Motor neuron (in vitro differentiated cells): ENCODE results near the gene MUC6. TPM values are rescaled to one million over a fixed set of nuclear protein-coding genes. Genes with fewer than 3 reads are reported as not detected.

Experiments used
- ATAC-seq, 8 experiments: fragments of 200-7000 bp; cut with Tn5 transposase; replicated peaks in 6 of 8; 2 replicates each; pipeline ENCODE4 v1.8.0; 2021; ENCODE audit warnings: mild to moderate bottlenecking in 8 of 8, moderate library complexity in 8 of 8
- H3K27ac ChIP-seq, 2 donors: fragments of 250-450 bp; sonication (Bioruptor Pico); 2 replicates each; pipeline ENCODE4 v1.9.0; 2021; ENCODE audit warnings: antibody characterized with exemption in 2 of 2, mild to moderate bottlenecking in 2 of 2, moderate library complexity in 1 of 2
- H3K4me1 ChIP-seq, 2 donors: fragments of 250-450 bp; sonication (Bioruptor Pico); replicated peaks in 1 of 2; 2 replicates each; pipeline ENCODE4 v1.6.1; 2021; ENCODE audit warnings: antibody characterized with exemption in 2 of 2, mild to moderate bottlenecking in 2 of 2, moderate library complexity in 1 of 2
- H3K4me3 ChIP-seq, 5 donors: fragments of 250-450 bp; sonication (Bioruptor Pico); 2 replicates each; pipeline ENCODE4 v1.9.0; 2021; ENCODE audit warnings: antibody characterized with exemption in 5 of 5, mild to moderate bottlenecking in 5 of 5, moderate library complexity in 4 of 5
- WGBS, 10 experiments: fragments of 450-650 bp; shearing (Covaris generic); methylation state at CpG; one replicate each; pipeline ENCODE4 v1.0.0; 2022; 5-methylcytosine and 5-hydroxymethylcytosine counted together
- in situ Hi-C, 9 experiments: fragments of 400-800 bp; cut with MboI; loops; one replicate each; pipeline ENCODE4 v1.15.0; 2021; ENCODE audit warnings: low sequenced_read_pairs in 9 of 9, low pct_unique_long_range_greater_than_20kb in 2 of 9; ENCODE audit not compliant: unreplicated experiment in 9 of 9
- total RNA-seq, 8 experiments: library from RNA; unstranded; fragments of 300-600 nt; gene quantifications; 2 replicates each; pipeline versions ENCODE4 v1.2.3 to v1.2.4, GENCODE V29; 2022

The MUC6 gene
- total RNA-seq, 8 experiments from 2014 or later: under 0.01 to 1.9 (median 0.82) TPM

GRCh38 chr11:1067812-1068496 lies 31.4 kb upstream of the MUC6 start:
- in situ Hi-C loops: no loop called here
- WGBS, 10 experiments: 43 to 90% (median 78%) methylated on average over 2 to 8 of the region's 8 CpGs
- no peak overlapping the region for H3K4me3 ChIP-seq
- H3K27ac ChIP-seq: no peak overlapping the region
- H3K4me1 ChIP-seq: no peaks in the 10 kb centered on the region
- ATAC-seq: peak in 6 of 8 experiments; percentile 36 to 73 (median 53)

- no peak overlapping the region for H3K27ac ChIP-seq
- peak in 5 of 8 experiments; percentile 7 to 41 (median 37) for ATAC-seq
- 40 to 100% (median 71%) methylated on average over 1 to 3 of the region's 3 CpGs; no CpG with 5 or more reads in 3 of the 10 experiments for WGBS, 10 experiments
Measured at GRCh38 chr11:1064167-1064566, 27.6 kb upstream of the MUC6 start.

GRCh38 chr11:1062075-1062820 lies 25.7 kb upstream of the MUC6 start:
- in situ Hi-C loops: no loop called here
- Histone ChIP-seq H3K27ac (no peak overlapping the region), H3K4me1 (no peaks in the 10 kb centered on the region), H3K4me3 (no peak overlapping the region)
- ATAC-seq: no peak
- WGBS, 10 experiments: 37 to 88% (median 72%) methylated on average over 1 to 8 of the region's 9 CpGs; no CpG with 5 or more reads in 1 of the 10 experiments

More at GRCh38 chr11:1064167-1064566, 27.6 kb upstream of the MUC6 start:
- in situ Hi-C loops: no loop called here
- H3K4me1 ChIP-seq: no peaks in the 10 kb centered on the region
- no peak overlapping the region for H3K4me3 ChIP-seq

DNA sequence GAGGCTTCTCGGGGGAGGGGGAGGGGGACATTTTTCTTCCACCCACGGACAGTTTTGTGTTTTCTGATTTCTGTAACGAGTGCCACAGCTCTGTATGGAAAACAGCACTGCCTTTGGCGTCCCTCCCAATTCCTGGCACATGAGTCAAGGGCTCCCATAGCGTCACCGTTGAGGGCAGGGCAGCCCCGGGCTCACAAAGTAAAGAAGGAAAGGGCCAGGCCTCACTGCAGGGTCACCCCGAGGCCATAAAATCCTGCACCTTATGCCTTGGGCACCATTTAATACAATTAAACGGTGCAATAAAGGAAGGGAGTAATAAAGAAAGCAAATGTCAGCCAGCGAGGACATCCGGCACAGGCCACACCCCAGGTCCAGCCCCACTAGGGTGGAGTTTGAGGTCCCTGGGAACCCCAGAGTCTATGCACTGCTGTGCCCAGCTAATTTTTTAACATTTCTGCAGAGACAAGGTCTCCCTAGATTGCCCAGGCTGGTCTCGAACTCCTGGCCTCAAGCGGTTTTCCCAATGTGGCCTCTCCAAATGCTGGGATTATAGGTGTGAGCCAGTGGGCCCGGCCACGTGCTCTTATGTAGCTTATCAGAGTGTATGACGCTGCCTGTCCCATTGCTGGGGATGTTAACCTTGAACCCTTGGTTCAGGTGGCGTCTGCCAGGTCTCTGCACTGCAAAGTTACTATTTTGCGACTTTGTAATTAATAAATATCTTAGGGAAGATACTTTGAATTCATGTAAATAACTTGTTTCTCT lies 24.5 kb upstream of the MUC6 start:
- H3K27ac ChIP-seq: no peak overlapping the region
- no peak overlapping the region for H3K4me3 ChIP-seq
- in situ Hi-C loops: no loop called here
- peak in 3 of 8 experiments; percentile 91 to 99 (median 99) for ATAC-seq
- H3K4me1 ChIP-seq: no peaks in the 10 kb centered on the region
- 37 to 100% (median 82%) methylated on average over 1 to 12 of the region's 18 CpGs; no CpG with 5 or more reads in 1 of the 10 experiments for WGBS, 10 experiments

GRCh38 chr11:1060410-1060809 lies 23.9 kb upstream of the MUC6 start:
- Histone ChIP-seq H3K4me3 (no peak overlapping the region), H3K27ac (no peak overlapping the region), H3K4me1 (no peaks in the 10 kb centered on the region)
- WGBS, 10 experiments: 60 to 91% (median 90%) methylated on average over 2 to 10 of the region's 16 CpGs; no CpG with 5 or more reads in 5 of the 10 experiments
- no peak for ATAC-seq
- in situ Hi-C loops: no loop called here

DNA sequence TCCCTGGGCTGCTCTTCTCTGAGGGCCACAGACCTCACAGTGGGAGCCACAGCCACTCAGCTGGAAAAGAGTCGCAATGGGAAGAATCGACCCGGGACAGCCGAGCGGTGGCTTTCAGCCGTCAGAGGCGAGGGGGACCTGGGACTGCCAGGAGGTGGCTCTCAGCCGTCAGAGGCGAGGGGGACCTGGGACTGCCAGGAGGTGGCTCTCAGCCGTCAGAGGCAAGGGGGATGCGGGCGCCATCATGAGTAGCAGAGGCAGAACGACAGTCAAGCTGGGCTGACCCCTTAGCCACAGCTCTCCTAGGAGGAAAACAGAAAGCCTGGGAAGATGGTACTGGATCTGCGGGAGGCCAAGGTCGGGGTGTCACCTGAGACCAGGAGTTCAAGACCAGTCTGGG lies 23.2 kb upstream of the MUC6 start:
- no peak overlapping the region for H3K4me3 ChIP-seq
- WGBS, 10 experiments: 10 to 90% (median 74%) methylated on average over 1 to 6 of the region's 15 CpGs; no CpG with 5 or more reads in 3 of the 10 experiments
- in situ Hi-C loops: no loop called here
- H3K4me1 ChIP-seq: peaks cover 2% of the 10 kb centered on the region in 2 donors
- no peak overlapping the region for H3K27ac ChIP-seq
- no peak for ATAC-seq

DNA sequence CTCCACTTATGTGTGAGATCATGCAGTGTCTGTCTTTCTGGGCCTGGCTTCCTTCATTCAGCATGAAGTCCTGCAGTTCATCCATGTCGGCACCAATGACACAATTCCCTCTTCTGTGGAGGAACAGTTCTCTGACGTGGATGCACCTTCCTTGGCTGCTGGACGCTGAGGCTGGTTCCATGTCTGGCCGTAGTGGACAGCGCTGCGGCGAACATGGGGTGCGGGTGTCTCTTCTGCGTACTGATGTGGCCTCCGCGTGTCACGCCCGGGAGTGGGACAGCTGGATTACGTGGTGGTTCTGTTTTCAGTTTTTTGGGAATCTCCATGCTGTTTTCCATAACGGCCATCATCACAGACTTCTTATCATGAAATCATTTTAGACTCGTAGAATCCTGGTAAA lies 21.3 kb upstream of the MUC6 start:
- Histone ChIP-seq H3K27ac (no peak overlapping the region), H3K4me3 (no peak overlapping the region), H3K4me1 (peaks cover 5% of the 10 kb centered on the region in 2 donors)
- ATAC-seq: no peak
- 17 to 89% (median 80%) methylated on average over 1 to 9 of the region's 16 CpGs; no CpG with 5 or more reads in 4 of the 10 experiments for WGBS, 10 experiments
- in situ Hi-C loops: no loop called here

DNA sequence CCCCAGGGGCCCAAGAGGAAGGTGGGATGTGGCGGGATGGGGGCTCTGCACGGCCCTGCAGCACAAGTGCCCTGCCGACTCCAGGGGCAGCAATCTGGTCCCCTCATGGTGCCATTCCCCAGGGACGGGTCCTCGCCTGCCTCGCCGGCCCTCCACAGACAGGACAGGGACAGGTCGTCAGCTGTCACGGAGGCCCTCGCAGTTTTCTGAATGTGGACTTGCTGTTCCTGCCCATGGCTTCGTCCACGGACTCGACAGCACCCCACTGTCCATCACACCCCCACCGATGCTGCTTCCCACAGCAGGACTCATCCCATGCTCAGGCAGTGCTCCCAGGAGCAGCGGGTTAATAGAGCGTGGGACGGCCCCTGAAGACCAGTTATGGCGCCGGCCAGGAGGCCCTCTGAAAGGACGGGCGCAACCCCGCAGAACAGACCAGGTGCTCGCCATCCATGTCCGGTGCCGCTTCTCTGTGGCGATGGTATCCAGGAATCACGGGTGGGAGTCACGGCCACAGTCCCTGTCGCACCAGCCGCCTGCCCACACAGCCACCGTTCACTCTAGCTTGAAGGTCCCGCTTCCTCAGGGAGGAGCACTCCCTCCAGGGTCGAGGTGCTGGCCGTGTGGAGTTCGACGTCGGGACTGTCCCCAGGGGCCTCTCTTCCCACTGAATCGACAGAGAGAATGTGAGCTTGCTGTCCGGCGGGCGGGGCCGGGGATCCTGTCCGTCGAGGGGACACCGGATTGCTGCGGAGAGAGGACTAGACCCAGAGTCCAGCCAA lies 19.7 kb upstream of the MUC6 start:
- WGBS, 10 experiments: 87 to 94% (median 92%) methylated on average over 2 to 10 of the region's 46 CpGs; no CpG with 5 or more reads in 5 of the 10 experiments
- Histone ChIP-seq H3K27ac (no peak overlapping the region), H3K4me3 (no peak overlapping the region), H3K4me1 (peaks cover 5% of the 10 kb centered on the region in 2 donors)
- in situ Hi-C loops: no loop called here
- no peak for ATAC-seq

DNA sequence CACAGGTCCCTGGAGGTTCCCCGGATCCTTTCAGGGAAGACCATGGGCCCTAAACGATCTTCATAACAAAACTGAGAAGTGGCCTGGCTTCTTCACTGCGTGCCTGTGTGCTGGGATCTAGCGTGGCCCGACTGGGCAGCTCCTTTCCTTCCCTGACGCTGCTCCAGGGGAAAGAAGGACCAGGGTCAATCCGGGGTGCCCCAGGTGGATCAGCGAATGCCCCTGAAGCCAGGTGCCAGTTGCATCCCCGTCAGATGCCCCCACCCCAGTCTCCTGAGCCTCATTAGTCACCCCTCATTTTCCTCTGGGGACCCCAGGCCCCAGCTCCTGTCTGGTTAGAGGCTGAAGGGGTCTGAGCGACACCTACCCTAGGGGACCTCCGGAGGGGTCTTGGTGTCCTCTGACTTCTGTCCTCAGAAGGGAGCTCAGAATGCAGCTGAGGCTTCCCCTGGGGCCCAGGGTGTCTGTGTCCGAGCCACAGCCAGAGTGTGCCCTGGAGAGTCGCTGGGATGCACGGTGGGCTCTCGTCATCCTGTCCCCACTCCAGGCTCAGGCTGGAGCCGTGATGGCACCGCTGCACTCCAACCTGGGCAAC lies 18.7 kb upstream of the MUC6 start:
- Histone ChIP-seq H3K4me3 (no peak overlapping the region), H3K27ac (no peak overlapping the region), H3K4me1 (peaks cover 5% of the 10 kb centered on the region in 2 donors)
- no peak for ATAC-seq
- in situ Hi-C loops: no loop called here
- WGBS, 10 experiments: 68 to 100% (median 87%) methylated on average over 2 to 7 of the region's 17 CpGs; no CpG with 5 or more reads in 1 of the 10 experiments

- WGBS, 10 experiments: 10 to 100% (median 87%) methylated on average over 1 to 7 of the region's 25 CpGs; no CpG with 5 or more reads in 3 of the 10 experiments
- in situ Hi-C loops: no loop called here
- Histone ChIP-seq H3K27ac (no peak overlapping the region), H3K4me3 (no peak overlapping the region), H3K4me1 (peaks cover 5% of the 10 kb centered on the region in 2 donors)
- peak in 4 of 8 experiments; percentile 2 to 60 (median 47) for ATAC-seq
Measured at GRCh38 chr11:1054143-1055108, 17.9 kb upstream of the MUC6 start.
